Thyroid gland (tissue), 4 donors: ENCODE data around the gene NYAP1. TPM values are rescaled to one million over a fixed set of nuclear protein-coding genes. Genes with fewer than 3 reads are reported as not detected.

Experiments
- DNase-seq, 2 donors: peaks; one replicate each; pipeline ENCODE4 v3.0.0-alpha.2; 2019
- H3K27ac ChIP-seq, 3 donors: fragments of 200-600 bp; sonication (generic); 1 replicate in 2 of 3; 2 replicates in 1 of 3; pipeline ENCODE4 v1.5.1; 2016 to 2019; ENCODE audit warnings: mild to moderate bottlenecking in 1 of 3, moderate library complexity in 1 of 3
- H3K27me3 ChIP-seq: fragments of 200-600 bp; sonication (generic); one replicate; pipeline ENCODE4 v1.5.1; 2019
- H3K36me3 ChIP-seq, 2 donors: fragments of 200-600 bp; sonication (generic); one replicate each; pipeline ENCODE4 v1.5.1; 2016 to 2019
- H3K4me1 ChIP-seq, 2 donors: fragments of 200-600 bp; sonication (generic); one replicate each; pipeline ENCODE4 v1.5.1; 2017 to 2019
- H3K4me3 ChIP-seq, 3 donors: fragments of 200-600 bp; sonication (generic); replicated peaks in 1 of 3; 1 replicate in 2 of 3; 2 replicates in 1 of 3; pipeline ENCODE4 v1.5.1; 2016; ENCODE audit warnings: mild to moderate bottlenecking in 1 of 3
- H3K9me3 ChIP-seq: fragments of 200-600 bp; sonication (generic); one replicate; pipeline ENCODE4 v1.5.1; 2017
- POLR2A ChIP-seq, 2 donors: fragments of 450-650 bp; IDR thresholded peaks; one replicate each; pipeline ENCODE4 v1.6.1; 2017; ENCODE audit warnings: antibody characterized with exemption in 2 of 2, mild to moderate bottlenecking in 2 of 2, moderate library complexity in 1 of 2
- WGBS, 2 donors: methylation state at CpG; one replicate each; pipeline ENCODE4 v1.1.5; 2017; 5-methylcytosine and 5-hydroxymethylcytosine counted together
- intact Hi-C: fragments of 100-400 bp; cut with DNase I; formaldehyde crosslinking; loops from one replicate; pipeline ENCODE4 v1.15.1; 2023
- total RNA-seq, 4 donors: library from RNA; depleted of rRNA; stranded (reverse); fragments of >200 nt; gene quantifications; one replicate each; pipeline ENCODE4 v1.2.3, GENCODE V29; 2016
- TF ChIP-seq, protein P1 (sequence below), 6 experiments: fragments of 200-600 bp in 3 of 6; fragments of 450-650 bp in 3 of 6; sonication (generic) in 3 of 6; IDR thresholded peaks; one replicate each; pipeline ENCODE4 v1.5.1; 2016 to 2019; ENCODE audit warnings: antibody characterized with exemption in 6 of 6, mild to moderate bottlenecking in 2 of 6, inconsistent platforms in 1 of 6, moderate library complexity in 1 of 6

The NYAP1 gene
- total RNA-seq, 4 donors from 2014 or later: 0.40 to 1.3 (median 1.0) TPM; not detected in 1

DNA sequence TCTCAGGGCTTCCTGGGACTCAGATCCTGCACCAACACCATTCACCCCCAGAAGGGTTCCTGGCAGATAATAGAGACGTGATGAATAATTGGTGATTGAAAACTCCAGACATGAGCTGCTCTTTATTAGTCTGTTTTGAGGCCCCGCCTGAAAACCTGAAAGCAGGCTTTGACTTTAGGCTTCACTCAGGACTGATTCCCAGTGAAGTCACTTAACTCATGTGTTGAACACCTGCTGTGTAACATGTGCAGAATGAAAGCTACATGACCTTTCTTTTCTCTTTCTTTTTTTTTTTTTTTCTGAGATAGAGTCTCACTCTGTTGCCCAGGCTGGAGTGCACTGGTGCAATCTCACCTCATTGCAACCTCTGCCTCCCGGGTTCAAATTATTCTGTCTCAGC, 28.5 kb upstream of the NYAP1 start:
- 91 to 92% methylated on average over 3 of the region's 3 CpGs for WGBS, 2 donors
- Histone ChIP-seq H3K4me3 (no peak overlapping the region), H3K36me3 (no peaks in the 10 kb centered on the region), H3K9me3 (no peaks in the 10 kb centered on the region), H3K27me3 (no peaks in the 10 kb centered on the region), H3K4me1 (peaks cover 0 to 5% of the 10 kb centered on the region in 2 donors), H3K27ac (no peak overlapping the region)
- intact Hi-C loops: no loop called here
- DNase-seq: no peak
- TF ChIP-seq POLR2A (IDR thresholded peaks at IDR 0.05): no peak
- TF ChIP-seq, protein P1, sequence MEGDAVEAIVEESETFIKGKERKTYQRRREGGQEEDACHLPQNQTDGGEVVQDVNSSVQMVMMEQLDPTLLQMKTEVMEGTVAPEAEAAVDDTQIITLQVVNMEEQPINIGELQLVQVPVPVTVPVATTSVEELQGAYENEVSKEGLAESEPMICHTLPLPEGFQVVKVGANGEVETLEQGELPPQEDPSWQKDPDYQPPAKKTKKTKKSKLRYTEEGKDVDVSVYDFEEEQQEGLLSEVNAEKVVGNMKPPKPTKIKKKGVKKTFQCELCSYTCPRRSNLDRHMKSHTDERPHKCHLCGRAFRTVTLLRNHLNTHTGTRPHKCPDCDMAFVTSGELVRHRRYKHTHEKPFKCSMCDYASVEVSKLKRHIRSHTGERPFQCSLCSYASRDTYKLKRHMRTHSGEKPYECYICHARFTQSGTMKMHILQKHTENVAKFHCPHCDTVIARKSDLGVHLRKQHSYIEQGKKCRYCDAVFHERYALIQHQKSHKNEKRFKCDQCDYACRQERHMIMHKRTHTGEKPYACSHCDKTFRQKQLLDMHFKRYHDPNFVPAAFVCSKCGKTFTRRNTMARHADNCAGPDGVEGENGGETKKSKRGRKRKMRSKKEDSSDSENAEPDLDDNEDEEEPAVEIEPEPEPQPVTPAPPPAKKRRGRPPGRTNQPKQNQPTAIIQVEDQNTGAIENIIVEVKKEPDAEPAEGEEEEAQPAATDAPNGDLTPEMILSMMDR (IDR thresholded peaks at IDR 0.05): no peak

DNA sequence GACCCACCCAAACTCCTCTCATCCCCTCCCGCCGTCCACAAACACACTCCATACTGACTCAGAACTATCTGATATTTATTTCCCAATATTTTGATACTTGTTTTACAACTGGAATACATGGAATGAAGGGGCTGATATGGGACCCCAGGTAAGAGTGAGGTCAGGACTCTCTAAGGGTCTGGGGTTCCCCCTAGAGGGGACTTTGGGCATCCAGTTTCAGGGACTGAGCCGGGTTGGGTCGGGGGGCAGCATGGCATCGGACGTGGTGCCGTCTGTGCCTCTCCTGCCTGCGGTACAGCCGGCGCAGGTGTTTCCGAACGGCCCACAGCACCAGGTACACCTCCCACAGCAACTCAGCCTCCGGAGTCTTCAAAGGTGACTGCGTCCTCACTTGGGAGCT, 27.2 kb upstream of the NYAP1 start:
- H3K27ac ChIP-seq: no peak overlapping the region
- TF ChIP-seq, protein P1 (IDR thresholded peaks at IDR 0.05): no peak
- no peak for TF ChIP-seq POLR2A (IDR thresholded peaks at IDR 0.05)
- no peaks in the 10 kb centered on the region for H3K4me1 ChIP-seq
- H3K9me3 ChIP-seq: no peaks in the 10 kb centered on the region
- H3K4me3 ChIP-seq: no peak overlapping the region
- no peaks in the 10 kb centered on the region for H3K36me3 ChIP-seq
- 87 to 91% methylated on average over 14 of the region's 14 CpGs for WGBS, 2 donors
- no peaks in the 10 kb centered on the region for H3K27me3 ChIP-seq
- DNase-seq: no peak
- intact Hi-C loops: no loop called here

DNA sequence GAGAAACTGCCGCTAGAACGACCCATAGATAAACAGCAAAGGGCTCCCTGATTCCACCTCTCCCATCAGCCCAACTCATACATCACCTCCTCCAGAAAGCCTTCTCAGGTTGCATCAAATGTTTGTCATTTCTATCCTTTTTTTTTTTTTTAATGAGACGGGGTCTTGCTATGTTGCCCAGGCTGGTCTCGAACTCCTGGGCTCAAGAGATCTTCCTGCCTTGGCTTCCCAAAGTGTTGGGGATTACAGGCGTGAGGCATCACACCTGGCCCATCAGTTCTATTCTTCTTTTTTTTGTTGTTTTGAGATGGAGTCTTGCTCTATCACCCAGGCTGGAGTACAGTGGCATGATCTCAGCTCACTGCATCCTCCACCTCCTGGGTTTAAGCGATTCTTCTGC, 26.7 kb upstream of the NYAP1 start:
- 92 to 96% methylated on average over 6 of the region's 6 CpGs for WGBS, 2 donors
- intact Hi-C loops: no loop called here
- no peak overlapping the region for H3K4me3 ChIP-seq
- H3K9me3 ChIP-seq: no peaks in the 10 kb centered on the region
- H3K4me1 ChIP-seq: no peaks in the 10 kb centered on the region
- H3K27me3 ChIP-seq: no peaks in the 10 kb centered on the region
- H3K27ac ChIP-seq: no peak overlapping the region
- DNase-seq: no peak
- no peak for TF ChIP-seq POLR2A (IDR thresholded peaks at IDR 0.05)
- TF ChIP-seq, protein P1 (IDR thresholded peaks at IDR 0.05): no peak
- no peaks in the 10 kb centered on the region for H3K36me3 ChIP-seq

DNA sequence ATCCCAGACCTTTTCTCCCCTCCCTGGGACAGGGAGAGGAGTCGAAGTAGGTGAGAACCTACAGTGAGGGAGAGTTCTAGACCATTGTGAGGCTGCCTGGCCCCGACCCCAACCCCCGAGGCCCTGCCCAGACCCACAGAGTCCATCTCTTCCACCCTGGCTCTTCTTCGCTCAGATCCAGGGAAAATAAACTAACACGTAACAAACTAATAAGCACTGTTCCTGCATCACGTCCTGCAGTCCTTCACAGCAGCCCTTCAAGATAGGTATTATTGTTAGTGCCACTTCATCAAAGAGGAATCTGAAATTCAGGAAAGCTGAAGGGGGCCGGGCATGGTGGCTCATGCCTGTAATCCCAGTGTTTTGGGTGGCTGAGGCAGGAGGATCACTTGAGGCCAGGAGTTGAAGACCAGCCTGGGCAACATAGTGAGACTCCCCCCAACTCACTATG, 19.5 kb upstream of the NYAP1 start, which contains the start of gene SPACDR:
SPACDR (minus strand) TSS at position 51 of the 451 bp plus-strand sequence. CDS start 235 bp downstream, outside the sequence.
- Histone ChIP-seq H3K27ac (no peak within 1 kb of the TSS), H3K4me3 (no peak within 1 kb of the TSS), H3K9me3 (no peaks in the 10 kb centered on the region), H3K27me3 (no peaks in the 10 kb centered on the region), H3K36me3 (peaks cover 0 to 5% of the 10 kb centered on the region in 2 donors), H3K4me1 (peaks cover 18 to 26% of the 10 kb centered on the region in 2 donors)
- no peak for TF ChIP-seq POLR2A (IDR thresholded peaks at IDR 0.05)
- TF ChIP-seq, protein P1 (IDR thresholded peaks at IDR 0.05): no peak
- DNase-seq: no peak
- intact Hi-C loops: loop anchor here (10.0 kb wide), 2 partner anchors 221 to 261 kb away; partner anchors contain the start of gene EPO
- WGBS, 2 donors: 73% methylated on average over 7 of the region's 7 CpGs

DNA sequence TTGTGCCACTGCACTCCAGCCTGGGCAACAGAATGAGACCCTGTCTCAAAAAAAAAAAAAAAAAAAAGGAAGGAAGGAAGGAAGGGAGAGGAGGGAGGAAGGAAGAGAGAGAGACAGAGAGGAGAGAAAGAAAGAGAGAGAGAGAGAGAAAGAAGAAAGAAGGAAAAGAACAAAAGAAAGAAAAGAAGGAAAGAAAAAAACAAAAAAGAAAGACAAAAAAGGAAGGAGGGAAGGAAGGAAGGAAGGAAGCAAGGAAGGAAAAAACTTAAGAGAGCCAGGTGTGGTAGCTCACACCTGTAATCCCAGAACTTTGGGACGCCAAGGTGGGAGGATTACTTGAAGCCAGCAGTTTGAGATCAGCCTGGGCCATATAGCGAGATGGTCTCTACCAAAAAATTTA, 18.9 kb upstream of the NYAP1 start:
- intact Hi-C loops: loop anchor here (10.0 kb wide), 2 partner anchors 220 to 260 kb away; partner anchors contain the start of gene EPO
- Histone ChIP-seq H3K36me3 (peaks cover 0 to 5% of the 10 kb centered on the region in 2 donors), H3K27me3 (no peaks in the 10 kb centered on the region), H3K4me1 (peaks cover 18 to 32% of the 10 kb centered on the region in 2 donors), H3K4me3 (no peak overlapping the region), H3K9me3 (no peaks in the 10 kb centered on the region), H3K27ac (no peak overlapping the region)
- WGBS, 2 donors: 90 to 94% methylated on average over 2 of the region's 2 CpGs
- no peak for DNase-seq
- no peak for TF ChIP-seq POLR2A (IDR thresholded peaks at IDR 0.05)
- TF ChIP-seq, protein P1 (IDR thresholded peaks at IDR 0.05): no peak
